ENCODE results near the gene RGL2. TPM values are rescaled to one million over a fixed set of nuclear protein-coding genes. Genes with fewer than 3 reads are reported as not detected.

The RGL2 gene
- total and polyA plus RNA-seq, 2 of the 13 experiments (the other 11 are each of a cell fraction or from before 2014, with no cell fraction given): 22.9 to 47.4 TPM

GRCh38 chr6:33248932-33249731 is 49.6 kb downstream of the RGL2 start (continued):
- TF ChIP-seq TERF1 (CRISPR knock-in tag; IDR thresholded peaks at IDR 0.05) (no peak), ATF7-NPFF (CRISPR knock-in tag; IDR thresholded peaks at IDR 0.05; ENCODE audit: low read depth) (peak; percentile 84), TOPORS (CRISPR knock-in tag; IDR thresholded peaks at IDR 0.05) (peak; percentile 91), PTBP1 (IDR thresholded peaks at IDR 0.05; ENCODE audit: low read depth, low read length, poor library complexity, severe bottlenecking) (peak; percentile 57), MIXL1 (CRISPR knock-in tag; IDR thresholded peaks at IDR 0.05) (peak; percentile 91), MED8 (CRISPR knock-in tag; IDR thresholded peaks at IDR 0.05; ENCODE audit: insufficient replicate concordance) (peak; percentile 18), AGO1 (IDR thresholded peaks at IDR 0.05; ENCODE audit: low read depth, low read length, poor library complexity, severe bottlenecking) (peak; percentile 95), GLMP (CRISPR knock-in tag; IDR thresholded peaks at IDR 0.05; ENCODE audit: borderline replicate concordance) (no peak), SMARCE1 (IDR thresholded peaks at IDR 0.05; ENCODE audit: borderline replicate concordance) (no peak), MLLT10 (CRISPR knock-in tag; IDR thresholded peaks at IDR 0.05) (no peak), ATM (IDR thresholded peaks at IDR 0.05; ENCODE audit: borderline replicate concordance) (no peak), CC2D1A (CRISPR knock-in tag; IDR thresholded peaks at IDR 0.05) (no peak), MBD4 (IDR thresholded peaks at IDR 0.05; ENCODE audit: borderline replicate concordance, low read length) (no peak), ZNF34 (CRISPR knock-in tag; IDR thresholded peaks at IDR 0.05; ENCODE audit: borderline replicate concordance) (peak; percentile 89; the same call in 1 of the 2 replicates), CTCF (CRISPR knock-in tag; IDR thresholded peaks at IDR 0.05) (peak; percentile 74), ZHX1 (CRISPR knock-in tag; IDR thresholded peaks at IDR 0.05; ENCODE audit: low read depth) (no peak), JDP2 (CRISPR knock-in tag; IDR thresholded peaks at IDR 0.05; ENCODE audit: borderline replicate concordance) (no peak), HIVEP1 (CRISPR knock-in tag; IDR thresholded peaks at IDR 0.05) (no peak; the same call in 1 of the 2 replicates), HDAC1 (CRISPR knock-in tag; IDR thresholded peaks at IDR 0.05) (peak; percentile 70), E2F1 (CRISPR knock-in tag; IDR thresholded peaks at IDR 0.05) (no peak; the same call in 1 of the 2 replicates), RAD21 (CRISPR knock-in tag; IDR thresholded peaks at IDR 0.05) (peak; percentile 17; the same call in 1 of the 2 replicates)

Data from HepG2 (cell line).